Liver (tissue), 3 donors: ENCODE results near the gene PDLIM5.

Source experiments
- TAF1 ChIP-seq: conservative IDR thresholded peaks from 2 replicates; pipeline ENCODE4 v1.6.1; 2016; ENCODE audit warnings: antibody characterized with exemption, mild to moderate bottlenecking
- TF ChIP-seq, protein P1 (sequence below): fragments of 150-350 bp; IDR thresholded peaks from 2 replicates; pipeline ENCODE4 v1.5.1; 2017; ENCODE audit warnings: improper control_type of control experiment, low read depth, low read length; ENCODE audit not compliant: missing input control
- donor health status: healthy.
- donor health status: healthy.

DNA sequence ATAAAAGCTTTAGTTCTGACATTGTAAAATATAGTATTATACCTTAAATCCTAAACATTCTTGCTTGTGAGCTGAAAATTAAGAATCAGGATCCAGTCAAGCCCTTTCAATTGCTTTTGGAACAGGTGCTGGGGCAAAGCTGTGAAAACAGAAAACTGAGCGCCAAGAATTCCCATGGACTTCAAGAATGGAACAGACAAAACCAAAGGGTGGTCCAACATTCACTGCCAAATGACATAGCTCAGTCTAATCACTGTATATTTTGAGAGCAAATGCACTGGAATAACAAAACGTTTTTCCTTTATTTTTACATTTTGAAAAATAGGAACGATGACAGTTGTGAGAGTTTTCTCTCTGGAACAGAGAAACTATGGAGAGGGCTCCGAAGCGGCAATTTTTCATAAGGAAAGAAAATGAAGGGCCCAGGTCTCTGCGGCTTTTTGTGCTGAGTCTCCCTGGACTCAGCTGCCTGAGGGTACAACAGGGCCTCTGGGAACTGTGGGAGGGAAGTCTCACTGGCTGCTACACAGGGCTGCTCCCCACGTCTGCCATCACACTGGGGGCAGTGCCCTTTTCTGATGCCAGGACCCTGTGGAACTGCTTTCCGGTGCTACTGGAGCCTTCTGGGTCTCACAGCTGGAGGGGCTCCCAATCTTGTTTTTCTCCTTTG lies 250.0 kb downstream of the PDLIM5 start:
- no peak for TF ChIP-seq TAF1
- TF ChIP-seq, protein P1, sequence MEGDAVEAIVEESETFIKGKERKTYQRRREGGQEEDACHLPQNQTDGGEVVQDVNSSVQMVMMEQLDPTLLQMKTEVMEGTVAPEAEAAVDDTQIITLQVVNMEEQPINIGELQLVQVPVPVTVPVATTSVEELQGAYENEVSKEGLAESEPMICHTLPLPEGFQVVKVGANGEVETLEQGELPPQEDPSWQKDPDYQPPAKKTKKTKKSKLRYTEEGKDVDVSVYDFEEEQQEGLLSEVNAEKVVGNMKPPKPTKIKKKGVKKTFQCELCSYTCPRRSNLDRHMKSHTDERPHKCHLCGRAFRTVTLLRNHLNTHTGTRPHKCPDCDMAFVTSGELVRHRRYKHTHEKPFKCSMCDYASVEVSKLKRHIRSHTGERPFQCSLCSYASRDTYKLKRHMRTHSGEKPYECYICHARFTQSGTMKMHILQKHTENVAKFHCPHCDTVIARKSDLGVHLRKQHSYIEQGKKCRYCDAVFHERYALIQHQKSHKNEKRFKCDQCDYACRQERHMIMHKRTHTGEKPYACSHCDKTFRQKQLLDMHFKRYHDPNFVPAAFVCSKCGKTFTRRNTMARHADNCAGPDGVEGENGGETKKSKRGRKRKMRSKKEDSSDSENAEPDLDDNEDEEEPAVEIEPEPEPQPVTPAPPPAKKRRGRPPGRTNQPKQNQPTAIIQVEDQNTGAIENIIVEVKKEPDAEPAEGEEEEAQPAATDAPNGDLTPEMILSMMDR: no peak
